K562 (cell line): ENCODE results near the gene FCSK. TPM values are rescaled to one million over a fixed set of nuclear protein-coding genes. Genes with fewer than 3 reads are reported as not detected.

Experiments used
- AFF1 ChIP-seq, 2 experiments: fragments of 450-650 bp; IDR thresholded peaks; 2 replicates each; pipeline ENCODE4 v1.6.1; 2018; ENCODE audit warnings: mild to moderate bottlenecking in 2 of 2, low read depth in 1 of 2; ENCODE audit not compliant: partially characterized antibody in 2 of 2
- ASH1L ChIP-seq: fragments of 450-650 bp; IDR thresholded peaks from 2 replicates; pipeline ENCODE4 v1.6.1; 2018; ENCODE audit warnings: borderline replicate concordance, mild to moderate bottlenecking, low read depth; ENCODE audit not compliant: partially characterized antibody
- CEBPB ChIP-seq: fragments of 450-650 bp; IDR thresholded peaks from 2 replicates; pipeline ENCODE4 v1.6.1; 2016; ENCODE audit warnings: missing genetic modification characterization, missing compliant biosample characterization
- CREM ChIP-seq: IDR thresholded peaks from 2 replicates; pipeline ENCODE4 v1.6.1; 2014; ENCODE audit warnings: antibody characterized with exemption, low read depth
- FOXA3 ChIP-seq, 2 experiments: fragments of 450-650 bp in 1 of 2; sonication (generic) in 1 of 2; formaldehyde crosslinking; IDR thresholded peaks in 1 of 2; conservative IDR thresholded peaks in 1 of 2; 2 replicates each; pipeline versions ENCODE4 v1.4.0 to v1.8.0; 2020 to 2022; ENCODE audit warnings: mild to moderate bottlenecking in 2 of 2, missing genetic modification reagents in 1 of 2
- JUN ChIP-seq, 2 experiments: sonication (generic) in 1 of 2; formaldehyde crosslinking in 1 of 2; IDR thresholded peaks; 2 replicates each; pipeline versions ENCODE4 v1.6.1 to v1.8.0; 2012 to 2022; ENCODE audit warnings: borderline replicate concordance in 2 of 2, mild to moderate bottlenecking in 2 of 2, improper control_type of control experiment in 1 of 2, low read depth in 1 of 2, low read length in 1 of 2, missing genetic modification reagents in 1 of 2
- KDM4B ChIP-seq, 2 experiments: fragments of 450-650 bp in 1 of 2; sonication (generic) in 1 of 2; IDR thresholded peaks; 2 replicates each; pipeline ENCODE4 v1.6.1; 2016 to 2017; ENCODE audit warnings: borderline replicate concordance in 2 of 2, antibody characterized with exemption in 1 of 2, low read depth in 1 of 2, mild to moderate bottlenecking in 1 of 2
- PHF20 ChIP-seq: fragments of 450-650 bp; IDR thresholded peaks from 2 replicates; pipeline ENCODE4 v1.6.1; 2018; ENCODE audit not compliant: partially characterized antibody
- RBFOX2 ChIP-seq: fragments of 200-400 bp; formaldehyde crosslinking; IDR thresholded peaks from 2 replicates; pipeline ENCODE4 v1.6.1; 2017; ENCODE audit warnings: low read depth, mild to moderate bottlenecking, low read length, moderate library complexity
- ZBTB7A ChIP-seq: IDR thresholded peaks from 2 replicates; pipeline ENCODE4 v1.6.1; 2011; ENCODE audit warnings: low read depth, mild to moderate bottlenecking, low read length, moderate library complexity, borderline replicate concordance; ENCODE audit not compliant: control insufficient read depth
- ZFP1 ChIP-seq: fragments of 450-650 bp; formaldehyde crosslinking; IDR thresholded peaks from 2 replicates; pipeline ENCODE4 v1.4.0; 2020; ENCODE audit warnings: mild to moderate bottlenecking, mixed read lengths
- ZNF217 ChIP-seq: sonication (generic); formaldehyde crosslinking; IDR thresholded peaks from 2 replicates; pipeline ENCODE4 v1.8.0; 2022; ENCODE audit warnings: mild to moderate bottlenecking, missing genetic modification reagents
- ZNF586 ChIP-seq: fragments of 450-650 bp; formaldehyde crosslinking; conservative IDR thresholded peaks from 2 replicates; pipeline ENCODE4 v1.4.0; 2020; ENCODE audit warnings: mild to moderate bottlenecking, moderate library complexity
- polyA plus RNA-seq, 8 experiments: library from polyadenylated mRNA; depleted of rRNA in 4 of 8; stranded (reverse) in 5 of 8; unstranded in 3 of 8; fragments of >200 nt; fragmentation: Nextera tagmentation in 2 of 8; fragmentation: Illumina TruSeq in 1 of 8; extraction: Ambion mirVana in 2 of 8; extraction: Trizol in 1 of 8; gene quantifications; 2 replicates each; pipeline versions ENCODE4 v1.2.1 to v1.2.3, GENCODE V29; 2011 to 2014; ENCODE audit warnings: inconsistent platforms in 1 of 8, missing spikeins in 1 of 8
- total RNA-seq, 7 experiments: library from RNA; depleted of rRNA in 6 of 7; stranded (reverse); fragments of >200 nt in 6 of 7; fragmentation: Illumina TruSeq in 2 of 7; extraction: Trizol in 2 of 7; gene quantifications; 2 replicates each; pipeline versions ENCODE4 v1.2.1 to v1.2.3, GENCODE V29; 2011 to 2021; ENCODE audit warnings: low replicate concordance in 1 of 7
- TF ChIP-seq, protein P1 (sequence below): sonication (generic); formaldehyde crosslinking; IDR thresholded peaks from 2 replicates; pipeline ENCODE4 v1.8.1; 2023; ENCODE audit warnings: mild to moderate bottlenecking, missing genetic modification reagents, moderate library complexity
- TF ChIP-seq, protein P2 (sequence below), 2 experiments: IDR thresholded peaks in 1 of 2; conservative IDR thresholded peaks in 1 of 2; 2 replicates each; pipeline ENCODE4 v1.6.1; 2016; ENCODE audit warnings: low read depth in 2 of 2, mild to moderate bottlenecking in 1 of 2, missing compliant biosample characterization in 1 of 2, missing genetic modification characterization in 1 of 2, moderate library complexity in 1 of 2

The FCSK gene
- total and polyA plus RNA-seq, 9 of the 15 experiments (the other 6 are each of a cell fraction or from before 2014, with no cell fraction given): 0.92 to 18.6 (median 8.3) TPM

- no peak for TF ChIP-seq ZNF217 (CRISPR knock-in tag)
- no peak for TF ChIP-seq JUN (IDR thresholded peaks at IDR 0.05; ENCODE audit: borderline replicate concordance, low read depth, low read length)
- 0 out of 2 replicates have a peak, but pooled peaks have one; percentile 34 for TF ChIP-seq JUN (CRISPR knock-in tag; IDR thresholded peaks at IDR 0.05; ENCODE audit: borderline replicate concordance)
- 0 out of 2 replicates have a peak, but pooled peaks have one; percentile 7 for TF ChIP-seq RBFOX2
- TF ChIP-seq ZBTB7A: no peak
- no peak for TF ChIP-seq ZNF586
- TF ChIP-seq CREM: no peak
- TF ChIP-seq FOXA3 (CRISPR knock-in tag; conservative IDR thresholded peaks at IDR 0.05 in 1 of 2, IDR thresholded peaks at IDR 0.05 in 1 of 2): no peak
- TF ChIP-seq, protein P1, sequence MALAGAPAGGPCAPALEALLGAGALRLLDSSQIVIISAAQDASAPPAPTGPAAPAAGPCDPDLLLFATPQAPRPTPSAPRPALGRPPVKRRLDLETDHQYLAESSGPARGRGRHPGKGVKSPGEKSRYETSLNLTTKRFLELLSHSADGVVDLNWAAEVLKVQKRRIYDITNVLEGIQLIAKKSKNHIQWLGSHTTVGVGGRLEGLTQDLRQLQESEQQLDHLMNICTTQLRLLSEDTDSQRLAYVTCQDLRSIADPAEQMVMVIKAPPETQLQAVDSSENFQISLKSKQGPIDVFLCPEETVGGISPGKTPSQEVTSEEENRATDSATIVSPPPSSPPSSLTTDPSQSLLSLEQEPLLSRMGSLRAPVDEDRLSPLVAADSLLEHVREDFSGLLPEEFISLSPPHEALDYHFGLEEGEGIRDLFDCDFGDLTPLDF (CRISPR knock-in tag): no peak
- TF ChIP-seq KDM4B (IDR thresholded peaks at IDR 0.05; ENCODE audit: borderline replicate concordance in 2 of 2, low read depth in 1 of 2): no peak
- no peak for TF ChIP-seq ZFP1 (CRISPR knock-in tag)
- TF ChIP-seq, protein P2, sequence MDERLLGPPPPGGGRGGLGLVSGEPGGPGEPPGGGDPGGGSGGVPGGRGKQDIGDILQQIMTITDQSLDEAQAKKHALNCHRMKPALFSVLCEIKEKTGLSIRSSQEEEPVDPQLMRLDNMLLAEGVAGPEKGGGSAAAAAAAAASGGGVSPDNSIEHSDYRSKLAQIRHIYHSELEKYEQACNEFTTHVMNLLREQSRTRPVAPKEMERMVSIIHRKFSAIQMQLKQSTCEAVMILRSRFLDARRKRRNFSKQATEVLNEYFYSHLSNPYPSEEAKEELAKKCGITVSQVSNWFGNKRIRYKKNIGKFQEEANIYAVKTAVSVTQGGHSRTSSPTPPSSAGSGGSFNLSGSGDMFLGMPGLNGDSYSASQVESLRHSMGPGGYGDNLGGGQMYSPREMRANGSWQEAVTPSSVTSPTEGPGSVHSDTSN (CRISPR knock-in tag; IDR thresholded peaks at IDR 0.05; ENCODE audit: low read depth): no peak
- TF ChIP-seq, protein P2 (tag; conservative IDR thresholded peaks at IDR 0.05; ENCODE audit: low read depth): no peak
- no peak for TF ChIP-seq PHF20
- TF ChIP-seq AFF1 (IDR thresholded peaks at IDR 0.05; ENCODE audit: low read depth in 1 of 2, partially characterized antibody in 2 of 2): peak in 1 of 2 experiments; percentile 23
- no peak for TF ChIP-seq CEBPB (tag)
- no peak for TF ChIP-seq ASH1L
Measured at GRCh38 chr16:70437582-70438557, 16.5 kb upstream of the FCSK start (continued).
